ENCODE results near the gene TMEM132D. TPM values are rescaled to one million over a fixed set of nuclear protein-coding genes. Genes with fewer than 3 reads are reported as not detected.

Gene TMEM132D
- total and polyA plus RNA-seq, 2 of the 8 experiments (the other 6 are each of a cell fraction or from before 2014, with no cell fraction given) = 3.5 to 10.1 TPM

DNA sequence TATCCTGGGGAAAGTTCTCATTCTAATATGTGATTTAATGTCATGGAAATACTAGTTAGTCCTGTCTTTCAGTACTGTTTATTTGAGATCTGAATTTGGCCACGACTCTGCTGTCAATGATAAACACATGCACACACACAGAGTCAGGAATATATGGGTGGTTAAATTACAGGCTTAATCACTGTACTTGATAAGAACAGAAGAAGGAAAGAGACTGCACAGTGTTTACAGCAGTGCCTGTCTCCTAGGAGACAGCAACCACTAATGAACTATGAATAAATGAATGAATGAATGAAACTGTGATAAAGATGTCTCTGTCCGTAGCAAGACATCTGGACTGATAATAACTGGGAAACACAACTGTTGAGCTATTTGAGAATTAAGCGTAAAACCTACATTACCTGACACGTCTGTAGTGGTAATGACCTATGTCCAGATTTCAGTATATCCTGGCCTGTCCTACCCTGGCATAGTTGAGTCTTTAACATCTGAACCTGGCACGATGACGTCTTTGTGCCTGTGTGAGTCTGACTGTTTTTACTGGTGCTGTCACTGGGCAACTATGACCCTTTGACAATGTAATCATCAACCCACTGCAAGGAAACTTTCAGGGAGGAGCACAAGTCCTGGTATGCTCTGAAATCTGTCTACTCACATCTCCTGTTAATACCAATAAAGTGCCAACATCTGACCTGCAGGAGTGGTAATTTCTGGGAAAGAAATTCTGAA is 524.6 kb downstream of the TMEM132D start:
- H3K56ac ChIP-seq (replicated peaks; ENCODE audit: insufficient read length, low read depth, low read length) = no peak overlapping the region
- H3K4me3 ChIP-seq (ENCODE audit: extremely low read depth in 1 of 4, insufficient read depth in 2 of 4, low read depth in 3 of 4, low read length in 4 of 4) = no peak overlapping the region
- H3K36me3 ChIP-seq (ENCODE audit: control insufficient read depth in 2 of 4, insufficient read depth in 4 of 4, low read length in 3 of 4) = no peaks in the 10 kb centered on the region
- no peak overlapping the region for H3K18ac ChIP-seq (ENCODE audit: extremely low read depth, low read length)
- no peak overlapping the region for H3K9ac ChIP-seq (replicated peaks in 1 of 4; ENCODE audit: extremely low read depth in 1 of 4, low read depth in 3 of 4, low read length in 3 of 4)
- H2BK15ac ChIP-seq (ENCODE audit: low read length) = no peak overlapping the region
- no peak overlapping the region for H4K5ac ChIP-seq (ENCODE audit: insufficient read length, low read depth, low read length)
- H3K14ac ChIP-seq (ENCODE audit: insufficient read length) = no peak overlapping the region
- H3K27ac ChIP-seq (ENCODE audit: low read depth, low read length) = no peak overlapping the region
- H3K27me3 ChIP-seq (replicated peaks in 1 of 4; ENCODE audit: control insufficient read depth in 3 of 4, extremely low read depth in 1 of 4, insufficient read depth in 3 of 4, low read length in 3 of 4) = no peaks in the 10 kb centered on the region
- H2BK5ac ChIP-seq (ENCODE audit: low read depth, low read length) = no peak overlapping the region
- no peak overlapping the region for H2AFZ ChIP-seq (ENCODE audit: low read length)
- TF ChIP-seq SUZ12 (IDR thresholded peaks at IDR 0.05; ENCODE audit: low read length) (no peak), MAFK (IDR thresholded peaks at IDR 0.05; ENCODE audit: low read depth, low read length) (no peak), GTF2F1 (IDR thresholded peaks at IDR 0.05; ENCODE audit: borderline replicate concordance, low read depth, low read length) (no peak), HDAC2 (IDR thresholded peaks at IDR 0.05; ENCODE audit: borderline replicate concordance in 1 of 2, low read depth in 2 of 2, low read length in 2 of 2) (no peak)
- 0 out of 4 replicates have a peak, but pooled peaks cover 0 to 4% of the 10 kb centered on the region in 2 experiments for H3K9me3 ChIP-seq (ENCODE audit: insufficient read depth in 2 of 2, low read depth in 1 of 2, low read length in 1 of 2)
- no peaks in the 10 kb centered on the region for H4K20me1 ChIP-seq (replicated peaks in 1 of 2; ENCODE audit: control insufficient read depth in 1 of 2, insufficient read depth in 2 of 2, low read length in 2 of 2)
- H2BK120ac ChIP-seq (replicated peaks; ENCODE audit: low read depth, low read length) = no peak overlapping the region
- no peak overlapping the region for H4K8ac ChIP-seq (ENCODE audit: extremely low read depth, insufficient read depth, low read length)
- no peak for DNase-seq (ENCODE audit: low read depth in 1 of 2, low spot score in 2 of 2)
- H3K4me1 ChIP-seq (replicated peaks in 1 of 4; ENCODE audit: control insufficient read depth in 3 of 4, insufficient read depth in 4 of 4, low read length in 3 of 4) = peaks cover 0 to 3% (median 0%) of the 10 kb centered on the region in 4 experiments; a peak in 2 of 7 replicates
- H2BK12ac ChIP-seq (ENCODE audit: low read depth, low read length) = no peak overlapping the region
- H2AK5ac ChIP-seq (ENCODE audit: low read depth, low read length) = no peak overlapping the region
- no peak overlapping the region for H3K23ac ChIP-seq (ENCODE audit: insufficient read length)
- no peaks in the 10 kb centered on the region for H3K79me1 ChIP-seq (ENCODE audit: low read depth, low read length)
- ChIA-PET POLR2A (ENCODE audit: partially characterized antibody) (no interaction called here), CTCF (ENCODE audit: partially characterized antibody) (no interaction called here)
- 84% methylated on average over 6 of the region's 6 CpGs; no CpG with 5 or more reads in 1 of the 2 experiments for WGBS, 2 experiments (ENCODE audit: extremely low coverage in 1 of 2, insufficient coverage in 1 of 2, insufficient read length in 1 of 2, insufficient replicate concordance in 2 of 2, low coverage in 1 of 2, low lambda C conversion rate in 2 of 2, missing lambda C conversion rate in 1 of 2)
- H2BK20ac ChIP-seq (ENCODE audit: low read length) = no peak overlapping the region
- FAIRE-seq = no peak
- no peak overlapping the region for H3K4ac ChIP-seq (replicated peaks; ENCODE audit: insufficient read length, low read depth, low read length)
- H3K79me2 ChIP-seq (ENCODE audit: control insufficient read depth in 1 of 2, insufficient read depth in 2 of 2, low read length in 2 of 2) = no peaks in the 10 kb centered on the region
- no peak overlapping the region for H3K4me2 ChIP-seq (ENCODE audit: insufficient read depth in 1 of 2, low read depth in 2 of 2, low read length in 2 of 2)
- no peaks in the 10 kb centered on the region for H3K23me2 ChIP-seq (ENCODE audit: low read depth, low read length)
- H4K91ac ChIP-seq (replicated peaks; ENCODE audit: insufficient read length, low read length) = no peak overlapping the region

All from H1 (cell line).